BE2C (cell line): ENCODE results near the gene DMGDH.
"Not testable (repeated sequence)": the region's sequence is repeated elsewhere in the genome, so short reads cannot be mapped to it uniquely, and the experiment has no call there.

Experiments used
- DNase-seq: peaks from one replicate; pipeline ENCODE4 v3.0.0-alpha.2; 2020
- H3K27me3 ChIP-seq: fragments of 250-450 bp; sonication (Bioruptor Pico); 2 replicates; pipeline ENCODE4 v1.5.1; 2020; ENCODE audit warnings: mild to moderate bottlenecking
- H3K36me3 ChIP-seq: fragments of 250-450 bp; sonication (Bioruptor Pico); 2 replicates; pipeline ENCODE4 v1.5.1; 2020; ENCODE audit warnings: mild to moderate bottlenecking
- H3K4me1 ChIP-seq: fragments of 250-450 bp; sonication (Bioruptor Pico); 2 replicates; pipeline ENCODE4 v1.5.1; 2020
- H3K4me3 ChIP-seq: 2 replicates; pipeline ENCODE4 v1.5.1; 2011; ENCODE audit warnings: low read depth, low read length
- H3K9me3 ChIP-seq: fragments of 250-450 bp; sonication (Bioruptor Pico); 2 replicates; pipeline ENCODE4 v1.5.1; 2020
- TF ChIP-seq, protein P1 (sequence below): IDR thresholded peaks from 2 replicates; pipeline ENCODE4 v1.5.1; 2012; ENCODE audit warnings: mild to moderate bottlenecking, low read depth, low read length

Gene DMGDH

DNA sequence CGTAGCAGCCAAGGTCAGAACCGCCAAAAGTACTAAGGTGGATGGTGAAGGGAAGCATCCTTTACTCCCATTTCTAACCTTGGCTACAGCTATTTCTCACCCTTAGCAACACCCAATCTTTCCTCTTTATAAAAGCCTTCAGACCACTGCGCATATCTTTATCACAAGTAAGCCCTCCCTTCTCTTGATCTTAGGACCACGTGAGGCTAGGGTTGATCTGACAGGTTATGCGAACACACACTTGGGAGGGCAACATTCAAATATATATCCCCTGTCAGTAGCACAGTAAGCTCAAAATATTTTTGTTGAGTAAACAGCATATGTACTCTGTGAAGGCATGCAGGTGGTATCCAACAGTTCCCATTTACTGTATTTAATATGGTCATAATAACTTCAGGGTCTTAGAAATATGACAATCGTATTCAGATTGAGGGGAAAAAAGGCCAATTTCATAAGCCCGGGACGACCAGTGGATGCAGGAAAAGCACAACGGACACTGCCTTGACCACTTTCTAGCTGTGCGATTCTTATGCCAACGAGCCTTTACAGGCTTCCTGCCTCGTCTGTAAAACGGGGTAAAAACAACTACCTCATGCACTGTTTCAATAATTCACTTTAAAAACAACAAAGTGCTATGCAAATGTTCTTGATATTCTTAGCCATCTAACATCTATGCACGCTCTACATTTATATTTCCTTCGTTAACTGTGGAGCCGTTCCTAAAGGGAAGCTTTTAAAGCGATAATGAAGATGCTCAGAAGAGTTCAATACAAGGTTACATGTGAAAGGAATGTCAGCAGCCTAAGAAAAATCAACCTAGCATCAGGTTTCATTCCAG, 85.7 kb downstream of the DMGDH start:
- peak overlapping the region; percentile 74 for H3K4me3 ChIP-seq
- TF ChIP-seq, protein P1, sequence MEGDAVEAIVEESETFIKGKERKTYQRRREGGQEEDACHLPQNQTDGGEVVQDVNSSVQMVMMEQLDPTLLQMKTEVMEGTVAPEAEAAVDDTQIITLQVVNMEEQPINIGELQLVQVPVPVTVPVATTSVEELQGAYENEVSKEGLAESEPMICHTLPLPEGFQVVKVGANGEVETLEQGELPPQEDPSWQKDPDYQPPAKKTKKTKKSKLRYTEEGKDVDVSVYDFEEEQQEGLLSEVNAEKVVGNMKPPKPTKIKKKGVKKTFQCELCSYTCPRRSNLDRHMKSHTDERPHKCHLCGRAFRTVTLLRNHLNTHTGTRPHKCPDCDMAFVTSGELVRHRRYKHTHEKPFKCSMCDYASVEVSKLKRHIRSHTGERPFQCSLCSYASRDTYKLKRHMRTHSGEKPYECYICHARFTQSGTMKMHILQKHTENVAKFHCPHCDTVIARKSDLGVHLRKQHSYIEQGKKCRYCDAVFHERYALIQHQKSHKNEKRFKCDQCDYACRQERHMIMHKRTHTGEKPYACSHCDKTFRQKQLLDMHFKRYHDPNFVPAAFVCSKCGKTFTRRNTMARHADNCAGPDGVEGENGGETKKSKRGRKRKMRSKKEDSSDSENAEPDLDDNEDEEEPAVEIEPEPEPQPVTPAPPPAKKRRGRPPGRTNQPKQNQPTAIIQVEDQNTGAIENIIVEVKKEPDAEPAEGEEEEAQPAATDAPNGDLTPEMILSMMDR = no peak
- no peaks in the 10 kb centered on the region; the same call in 1 of the 2 replicates for H3K36me3 ChIP-seq
- no peak for DNase-seq
- H3K27me3 ChIP-seq = no peaks in the 10 kb centered on the region
- no peaks in the 10 kb centered on the region for H3K9me3 ChIP-seq
- no peaks in the 10 kb centered on the region for H3K4me1 ChIP-seq

DNA sequence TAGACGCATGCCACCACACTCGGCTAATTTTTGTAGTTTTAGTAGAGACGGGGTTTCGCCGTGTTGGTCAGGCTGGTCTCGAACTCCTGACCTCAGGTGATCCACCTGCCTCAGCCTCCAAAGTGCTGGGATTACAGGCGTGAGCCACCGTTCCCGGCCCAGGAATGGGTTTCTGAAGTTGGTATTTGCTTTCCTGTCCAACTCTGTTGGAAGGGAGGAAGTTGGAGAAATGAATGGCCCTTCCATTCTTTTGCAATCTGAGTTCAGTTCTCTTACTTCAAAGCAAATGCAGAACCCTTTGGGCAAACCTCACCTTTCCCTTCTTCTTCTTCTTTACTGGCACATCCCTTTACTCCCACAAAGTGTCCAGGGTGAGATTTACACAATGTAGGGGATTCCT, 86.3 kb downstream of the DMGDH start:
- not testable (repeated sequence) for H3K4me1 ChIP-seq, H3K27me3 ChIP-seq, H3K4me3 ChIP-seq, H3K9me3 ChIP-seq, H3K36me3 ChIP-seq, DNase-seq

DNA sequence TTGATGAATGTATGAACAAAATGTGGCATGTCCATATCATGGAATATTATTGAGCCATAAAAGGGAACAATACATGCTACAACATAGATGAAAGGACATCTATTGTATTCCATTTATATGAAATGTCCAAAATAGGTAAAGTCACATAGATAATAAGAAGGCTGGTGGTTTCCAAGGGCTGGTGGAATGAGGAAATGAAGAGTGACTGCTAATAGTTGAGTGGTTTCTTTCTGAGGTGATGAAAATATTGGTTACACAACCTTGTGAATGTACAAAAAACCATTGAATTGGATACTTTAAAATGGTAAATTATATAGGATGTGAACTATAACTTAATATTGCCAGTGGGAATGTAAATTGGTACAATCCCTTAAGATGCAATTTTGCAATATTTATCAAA, 89.6 kb downstream of the DMGDH start:
- no peak for DNase-seq
- H3K9me3 ChIP-seq = no peaks in the 10 kb centered on the region
- TF ChIP-seq, protein P1 = no peak
- no peaks in the 10 kb centered on the region; the same call in 1 of the 2 replicates for H3K36me3 ChIP-seq
- H3K27me3 ChIP-seq = no peaks in the 10 kb centered on the region
- no peak overlapping the region for H3K4me3 ChIP-seq
- H3K4me1 ChIP-seq = no peaks in the 10 kb centered on the region

DNA sequence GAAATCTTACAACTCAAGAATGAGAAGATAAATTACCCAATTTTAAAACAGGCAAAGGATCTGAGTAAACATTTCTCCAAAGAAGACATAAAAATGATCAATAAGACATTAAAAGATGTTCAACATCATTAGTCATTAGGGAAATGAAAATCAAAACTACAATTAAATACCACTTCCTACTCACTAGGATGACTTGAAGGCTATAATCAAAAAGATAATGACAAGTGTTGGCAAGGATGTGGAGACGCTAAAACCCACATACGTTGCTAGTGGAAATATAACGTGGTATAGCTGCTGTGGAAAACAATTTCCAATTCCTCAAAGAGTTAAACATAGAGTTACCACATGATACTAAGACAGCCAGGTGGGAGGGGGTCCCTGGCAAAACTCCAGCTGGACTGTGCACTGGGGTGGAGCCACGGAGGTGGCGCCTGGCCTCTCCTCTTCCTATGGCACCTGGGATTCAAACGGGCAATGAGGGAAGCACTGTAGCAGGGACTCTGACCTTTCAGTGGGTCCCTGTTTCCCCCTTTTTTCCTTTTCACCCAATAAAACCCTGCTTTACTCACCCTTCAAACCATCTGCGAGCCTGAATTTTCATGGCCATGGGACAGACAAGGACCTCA, 90.2 kb downstream of the DMGDH start:
- no peaks in the 10 kb centered on the region for H3K4me1 ChIP-seq
- no peaks in the 10 kb centered on the region for H3K9me3 ChIP-seq
- H3K27me3 ChIP-seq = no peaks in the 10 kb centered on the region
- TF ChIP-seq, protein P1 = no peak
- H3K4me3 ChIP-seq = no peak overlapping the region
- no peak for DNase-seq
- no peaks in the 10 kb centered on the region for H3K36me3 ChIP-seq

DNA sequence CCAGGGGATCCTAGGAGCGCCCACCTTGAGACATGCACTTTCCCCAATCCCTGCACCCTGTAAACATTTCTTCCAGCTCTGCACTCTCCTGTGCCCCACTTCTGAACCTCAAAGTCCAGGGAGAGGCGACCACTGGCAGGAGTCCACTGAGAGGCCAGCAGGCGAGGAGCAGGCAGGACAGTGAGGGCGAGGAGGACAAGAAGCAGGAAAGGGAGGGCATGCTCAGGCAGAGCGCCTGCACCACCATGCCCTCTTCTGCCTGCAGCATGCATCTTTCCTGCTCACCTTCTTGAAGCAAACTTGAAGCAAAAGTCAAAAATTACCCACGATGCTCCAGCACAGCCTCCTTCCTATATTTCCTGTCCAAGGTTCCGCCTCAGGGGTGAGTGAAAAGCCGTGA, 94.4 kb downstream of the DMGDH start:
- Histone ChIP-seq H3K9me3 (no peaks in the 10 kb centered on the region), H3K4me1 (peaks cover 7% of the 10 kb centered on the region), H3K27me3 (no peaks in the 10 kb centered on the region), H3K36me3 (no peaks in the 10 kb centered on the region), H3K4me3 (no peak overlapping the region)
- DNase-seq = no peak
- TF ChIP-seq, protein P1 = no peak

DNA sequence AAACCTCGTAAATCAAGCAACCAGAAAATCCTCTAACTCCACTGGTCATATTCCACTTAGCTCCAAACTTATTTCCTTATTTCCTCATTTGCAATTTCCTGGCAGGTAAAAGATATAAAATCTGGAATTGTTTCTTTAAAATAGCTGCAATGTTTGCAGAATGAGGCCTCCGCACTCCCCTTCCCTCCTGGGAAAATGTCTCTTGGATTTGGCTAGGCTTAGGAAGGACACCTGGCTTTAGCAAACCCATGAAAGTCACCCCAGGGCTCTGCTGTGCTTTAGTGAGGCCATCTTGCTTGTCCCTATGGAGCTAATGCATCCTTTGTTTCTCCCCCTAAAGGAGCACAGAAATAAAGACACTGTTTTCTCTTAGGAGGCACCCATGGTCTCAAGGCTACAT, 94.9 kb downstream of the DMGDH start:
- TF ChIP-seq, protein P1 = no peak
- DNase-seq = no peak
- Histone ChIP-seq H3K4me3 (no peak overlapping the region), H3K36me3 (no peaks in the 10 kb centered on the region), H3K27me3 (no peaks in the 10 kb centered on the region), H3K9me3 (no peaks in the 10 kb centered on the region), H3K4me1 (peaks cover 7% of the 10 kb centered on the region)
